Mesenchymal stem cell (in vitro differentiated cells and primary cell): ENCODE data around the gene CAMKMT.

Experiments used
- DNase-seq: peaks from one replicate; pipeline ENCODE4 v3.0.0-alpha.2; 2013
- H2AFZ ChIP-seq: one replicate; pipeline ENCODE4 v1.6.1; 2013; ENCODE audit warnings: low read depth, mild to moderate bottlenecking, control low read depth, inconsistent platforms, low read length, moderate library complexity
- H2AK5ac ChIP-seq: 2 replicates; pipeline ENCODE4 v1.6.1; 2013; ENCODE audit warnings: low read length, moderate library complexity, mild to moderate bottlenecking, inconsistent platforms; ENCODE audit not compliant: severe bottlenecking
- H2BK120ac ChIP-seq: one replicate; pipeline ENCODE4 v1.6.1; 2013; ENCODE audit warnings: low read depth, mild to moderate bottlenecking, inconsistent platforms, low read length, moderate library complexity
- H2BK12ac ChIP-seq, 2 experiments: one replicate each; pipeline ENCODE4 v1.6.1; 2013; ENCODE audit warnings: inconsistent platforms in 2 of 2, low read length in 2 of 2, mild to moderate bottlenecking in 2 of 2, moderate library complexity in 2 of 2, control low read depth in 1 of 2
- H2BK15ac ChIP-seq: one replicate; pipeline ENCODE4 v1.6.1; 2013; ENCODE audit warnings: mild to moderate bottlenecking, low read depth, inconsistent platforms; ENCODE audit not compliant: poor library complexity, severe bottlenecking
- H2BK5ac ChIP-seq: 2 replicates; pipeline ENCODE4 v1.6.1; 2013; ENCODE audit warnings: low read depth, mild to moderate bottlenecking, low read length, control low read depth, inconsistent platforms; ENCODE audit not compliant: poor library complexity, severe bottlenecking
- H3K14ac ChIP-seq, 2 experiments: one replicate each; pipeline ENCODE4 v1.6.1; 2013; ENCODE audit warnings: inconsistent platforms in 2 of 2, low read length in 2 of 2, control low read depth in 1 of 2, mild to moderate bottlenecking in 1 of 2, moderate library complexity in 1 of 2
- H3K18ac ChIP-seq, 2 experiments: one replicate each; pipeline ENCODE4 v1.6.1; 2013; ENCODE audit warnings: inconsistent platforms in 2 of 2, low read length in 2 of 2, control low read depth in 1 of 2, low read depth in 1 of 2, mild to moderate bottlenecking in 1 of 2
- H3K23ac ChIP-seq, 2 experiments: one replicate each; pipeline ENCODE4 v1.6.1; 2013; ENCODE audit warnings: inconsistent platforms in 2 of 2, low read length in 2 of 2, mild to moderate bottlenecking in 2 of 2, moderate library complexity in 2 of 2, control low read depth in 1 of 2
- H3K27ac ChIP-seq: 2 replicates; pipeline ENCODE4 v1.5.1; 2013; ENCODE audit warnings: mild to moderate bottlenecking, moderate library complexity, low read length, control low read depth, inconsistent platforms; ENCODE audit not compliant: poor library complexity, severe bottlenecking
- H3K27me3 ChIP-seq, 2 experiments: 2 replicates each; pipeline versions ENCODE4 v1.6.1 to v1.7.0; 2013; ENCODE audit warnings: low read length in 2 of 2, mild to moderate bottlenecking in 2 of 2, moderate library complexity in 2 of 2, control low read depth in 1 of 2, inconsistent platforms in 1 of 2; ENCODE audit not compliant: control insufficient read depth in 1 of 2, insufficient read depth in 1 of 2
- H3K36me3 ChIP-seq, 2 experiments: 2 replicates each; pipeline versions ENCODE4 v1.6.1 to v1.7.0; 2013; ENCODE audit warnings: low read length in 2 of 2, control low read depth in 1 of 2, inconsistent platforms in 1 of 2, low read depth in 1 of 2, mild to moderate bottlenecking in 1 of 2; ENCODE audit not compliant: insufficient read depth in 2 of 2, control insufficient read depth in 1 of 2
- H3K4ac ChIP-seq, 2 experiments: one replicate each; pipeline ENCODE4 v1.6.1; 2013; ENCODE audit warnings: inconsistent platforms in 2 of 2, low read length in 2 of 2, mild to moderate bottlenecking in 2 of 2, moderate library complexity in 2 of 2, control low read depth in 1 of 2, low read depth in 1 of 2
- H3K4me1 ChIP-seq: 2 replicates; pipeline ENCODE4 v1.6.1; 2013; ENCODE audit warnings: low read depth, low read length, control low read depth; ENCODE audit not compliant: control insufficient read depth, insufficient read depth
- H3K4me2 ChIP-seq: 2 replicates; pipeline ENCODE4 v1.6.1; 2013; ENCODE audit warnings: low read length, mild to moderate bottlenecking, inconsistent platforms; ENCODE audit not compliant: poor library complexity, severe bottlenecking
- H3K4me3 ChIP-seq, 2 experiments: 2 replicates each; pipeline versions ENCODE4 v1.5.1 to v1.7.0; 2013; ENCODE audit warnings: low read length in 2 of 2, mild to moderate bottlenecking in 2 of 2, control low read depth in 1 of 2, low read depth in 1 of 2; ENCODE audit not compliant: insufficient read depth in 1 of 2
- H3K79me1 ChIP-seq: replicated peaks from 2 replicates; pipeline ENCODE4 v1.6.1; 2013; ENCODE audit warnings: mild to moderate bottlenecking, control low read depth, low read length, inconsistent platforms; ENCODE audit not compliant: poor library complexity, severe bottlenecking
- H3K9ac ChIP-seq: 2 replicates; pipeline ENCODE4 v1.7.0; 2013; ENCODE audit warnings: mild to moderate bottlenecking, low read length, moderate library complexity
- H3K9me3 ChIP-seq: 2 replicates; pipeline ENCODE4 v1.7.0; 2013; ENCODE audit warnings: mild to moderate bottlenecking, low read length; ENCODE audit not compliant: control insufficient read depth
- H4K8ac ChIP-seq: one replicate; pipeline ENCODE4 v1.6.1; 2013; ENCODE audit warnings: inconsistent platforms, mild to moderate bottlenecking, low read length, moderate library complexity
- H4K91ac ChIP-seq: one replicate; pipeline ENCODE4 v1.6.1; 2013; ENCODE audit warnings: mild to moderate bottlenecking, low read length, inconsistent platforms
- WGBS: methylation state at CpG from one replicate; pipeline ENCODE4 v1.1.7; 2013; ENCODE audit warnings: mixed read lengths; 5-methylcytosine and 5-hydroxymethylcytosine counted together

CAMKMT gene

DNA sequence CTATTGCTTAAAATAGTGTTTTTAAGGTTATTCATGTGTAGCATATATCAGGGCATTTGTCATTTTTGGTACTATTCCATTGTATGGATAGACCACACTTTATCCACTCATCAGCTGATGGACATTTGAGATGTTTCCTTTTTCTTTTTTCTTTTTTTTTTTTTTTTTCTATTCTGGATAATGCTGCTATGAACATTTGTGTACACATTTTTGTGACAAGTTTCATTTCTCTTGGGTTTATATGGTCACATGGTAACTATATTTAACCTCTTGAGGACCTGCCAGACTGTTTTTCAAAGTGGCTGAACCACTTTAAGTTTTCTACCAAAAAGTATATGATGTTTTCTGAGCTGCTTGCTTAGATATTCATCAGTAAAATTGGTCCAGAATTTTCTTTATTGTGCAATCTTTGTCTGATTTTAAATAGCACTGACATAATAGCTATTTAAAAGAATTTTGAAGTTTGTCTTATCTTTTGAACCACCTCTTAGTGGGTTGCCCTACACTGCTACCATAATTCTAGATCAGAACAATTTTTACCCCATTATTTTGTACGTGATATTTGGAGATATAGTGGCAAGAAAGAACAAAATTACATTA, 360.4 kb downstream of the CAMKMT start:
- Histone ChIP-seq H3K18ac (no peak overlapping the region), H3K9ac (no peak overlapping the region), H3K27ac (no peak overlapping the region), H2BK120ac (no peak overlapping the region), H2BK5ac (no peak overlapping the region), H3K4me3 (no peak overlapping the region), H3K4me1 (no peaks in the 10 kb centered on the region), H2AFZ (no peak overlapping the region), H3K4me2 (no peak overlapping the region), H3K14ac (no peak overlapping the region), H2BK12ac (no peak overlapping the region), H4K91ac (no peak overlapping the region), H3K79me1 (no peaks in the 10 kb centered on the region), H3K9me3 (no peaks in the 10 kb centered on the region), H3K36me3 (no peaks in the 10 kb centered on the region), H3K27me3 (no peaks in the 10 kb centered on the region), H3K4ac (no peak overlapping the region), H2BK15ac (no peak overlapping the region), H2AK5ac (no peak overlapping the region), H3K23ac (no peak overlapping the region), H4K8ac (no peak overlapping the region)
- WGBS, result no CpG with 5 or more reads among the region's 1 CpG
- no peak for DNase-seq

DNA sequence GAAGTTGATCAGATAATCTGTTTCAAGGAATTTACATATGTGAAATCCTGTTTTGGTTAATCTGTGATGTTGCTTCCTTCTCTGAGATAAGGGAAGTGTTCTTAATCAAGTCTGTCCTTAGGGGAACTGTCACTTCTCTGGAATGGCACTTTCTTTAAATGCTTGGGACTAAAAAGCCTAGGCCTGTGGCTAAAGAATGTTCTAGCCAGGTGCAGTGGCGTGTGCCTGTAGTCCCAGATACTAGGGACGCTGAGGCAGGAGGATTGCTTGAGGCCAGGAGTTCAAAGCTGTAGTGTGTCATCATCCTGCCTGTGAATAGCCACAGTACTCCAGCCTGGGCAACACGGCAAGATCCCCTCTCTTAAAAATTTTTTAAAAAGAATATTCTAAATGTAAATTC, 362.2 kb downstream of the CAMKMT start:
- Histone ChIP-seq H2AFZ (no peak overlapping the region), H3K27ac (no peak overlapping the region), H2BK5ac (no peak overlapping the region), H3K4me1 (no peaks in the 10 kb centered on the region), H3K27me3 (no peaks in the 10 kb centered on the region), H3K9me3 (no peaks in the 10 kb centered on the region), H2BK120ac (no peak overlapping the region), H3K18ac (no peak overlapping the region), H3K14ac (no peak overlapping the region), H3K23ac (no peak overlapping the region), H4K91ac (no peak overlapping the region), H2BK12ac (no peak overlapping the region), H2AK5ac (no peak overlapping the region), H4K8ac (no peak overlapping the region), H3K4me2 (no peak overlapping the region), H3K4ac (no peak overlapping the region), H3K9ac (no peak overlapping the region), H3K79me1 (no peaks in the 10 kb centered on the region), H3K4me3 (no peak overlapping the region), H2BK15ac (no peak overlapping the region), H3K36me3 (no peaks in the 10 kb centered on the region)
- 94% methylated on average over 2 of the region's 3 CpGs for WGBS
- DNase-seq, result no peak

DNA sequence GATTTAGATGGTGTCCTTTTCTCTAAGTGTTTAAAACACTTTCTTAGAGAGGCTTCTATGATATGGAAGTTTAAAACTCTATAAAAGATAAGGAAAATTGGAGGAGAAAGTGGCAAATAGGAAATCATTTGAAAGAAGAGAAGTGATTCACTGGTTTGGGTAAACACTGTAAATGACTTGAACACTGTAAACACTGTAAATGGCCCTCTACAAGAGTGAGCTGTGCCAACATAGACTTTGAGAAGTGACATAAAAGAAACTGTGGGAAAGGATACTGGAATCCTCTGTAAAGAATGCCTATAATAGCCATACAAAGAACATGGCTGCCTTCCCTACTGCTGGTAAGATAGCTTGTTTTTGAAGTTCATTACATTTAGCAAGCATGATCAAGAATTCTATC, 368.8 kb downstream of the CAMKMT start:
- Histone ChIP-seq H3K4me3 (no peak overlapping the region), H3K79me1 (no peaks in the 10 kb centered on the region), H2BK12ac (no peak overlapping the region), H4K8ac (no peak overlapping the region), H2AK5ac (no peak overlapping the region), H3K27ac (no peak overlapping the region), H2BK5ac (no peak overlapping the region), H3K9ac (no peak overlapping the region), H3K4me2 (no peak overlapping the region), H3K4ac (no peak overlapping the region), H3K27me3 (no peaks in the 10 kb centered on the region), H3K36me3 (no peaks in the 10 kb centered on the region), H3K14ac (no peak overlapping the region), H3K4me1 (no peaks in the 10 kb centered on the region), H2BK15ac (no peak overlapping the region), H3K23ac (no peak overlapping the region), H2BK120ac (no peak overlapping the region), H3K18ac (no peak overlapping the region), H3K9me3 (peaks cover 9% of the 10 kb centered on the region), H4K91ac (no peak overlapping the region), H2AFZ (no peak overlapping the region)
- DNase-seq, result no peak

DNA sequence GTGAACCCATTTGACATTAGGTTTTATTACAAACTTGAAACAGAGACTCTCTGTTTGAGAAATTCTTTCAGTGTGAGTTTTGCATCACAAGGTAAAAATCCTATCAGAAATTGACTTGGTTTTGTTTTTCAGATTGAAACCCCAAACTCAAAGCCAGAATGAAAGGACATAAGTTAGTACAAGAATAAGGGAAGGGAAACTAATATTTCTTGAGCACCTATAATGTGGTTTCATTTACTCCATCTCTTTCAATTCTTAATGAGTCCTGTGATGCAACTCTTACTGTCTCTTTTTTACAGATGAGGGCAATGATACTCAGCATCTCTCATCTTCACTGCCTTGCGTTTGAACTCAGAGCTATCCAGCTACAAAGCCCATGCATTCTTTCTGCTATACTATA, 369.8 kb downstream of the CAMKMT start:
- WGBS, result 89% methylated on average over 1 of the region's 1 CpG
- Histone ChIP-seq H2BK15ac (no peak overlapping the region), H3K4me3 (no peak overlapping the region), H4K91ac (no peak overlapping the region), H3K36me3 (no peaks in the 10 kb centered on the region), H3K9ac (no peak overlapping the region), H4K8ac (no peak overlapping the region), H3K4ac (no peak overlapping the region), H2BK120ac (no peak overlapping the region), H3K79me1 (no peaks in the 10 kb centered on the region), H2AK5ac (no peak overlapping the region), H2BK5ac (no peak overlapping the region), H3K18ac (no peak overlapping the region), H3K14ac (no peak overlapping the region), H3K4me2 (no peak overlapping the region), H3K4me1 (no peaks in the 10 kb centered on the region), H2BK12ac (no peak overlapping the region), H2AFZ (no peak overlapping the region), H3K27ac (no peak overlapping the region), H3K27me3 (no peaks in the 10 kb centered on the region), H3K23ac (no peak overlapping the region), H3K9me3 (peaks cover 18% of the 10 kb centered on the region)
- DNase-seq, result no peak
